Inflammatory macrophage treated with lipopolysaccharide for 1 hour (primary cell): Measurements from ENCODE around the gene ZNF648.
"Not testable (repeated sequence)": the region's sequence is repeated elsewhere in the genome, so short reads cannot be mapped to it uniquely, and the experiment has no call there.

ENCODE experiments used
- DNase-seq, 2 donors: peaks; one replicate each; pipeline ENCODE4 v3.0.0-alpha.2; 2020 to 2022

ZNF648 gene

GRCh38 chr1:182015360-182015759 is 46.2 kb downstream of the ZNF648 start:
- DNase-seq, result no peak

GRCh38 chr1:182010800-182011370 is 50.6 kb downstream of the ZNF648 start:
- not testable (repeated sequence) for DNase-seq

GRCh38 chr1:182005398-182005797 is 56.1 kb downstream of the ZNF648 start:
- not testable (repeated sequence) for DNase-seq

GRCh38 chr1:182004601-182005000 is 56.9 kb downstream of the ZNF648 start:
- DNase-seq, result no peak
